AG09309 (cell line): ENCODE measurements around the gene TAGLN.
A peak's percentile ranks its signal among the peaks of the same experiment; 100 is the strongest.

Experiments
- DNase-seq: peaks from one replicate; pipeline ENCODE4 v3.0.0-alpha.2; 2010; ENCODE audit warnings: low read depth
- H3K4me3 ChIP-seq: 2 replicates; pipeline ENCODE4 v1.5.1; 2011; ENCODE audit warnings: mild to moderate bottlenecking, low read depth, low read length, moderate library complexity; ENCODE audit not compliant: control insufficient read depth
- TF ChIP-seq, protein P1 (sequence below): IDR thresholded peaks from 2 replicates; pipeline ENCODE4 v1.5.1; 2011; ENCODE audit warnings: mild to moderate bottlenecking, low read depth, low read length, inconsistent platforms; ENCODE audit not compliant: insufficient read depth, control insufficient read depth; ENCODE audit errors: missing control alignments

The TAGLN gene

DNA sequence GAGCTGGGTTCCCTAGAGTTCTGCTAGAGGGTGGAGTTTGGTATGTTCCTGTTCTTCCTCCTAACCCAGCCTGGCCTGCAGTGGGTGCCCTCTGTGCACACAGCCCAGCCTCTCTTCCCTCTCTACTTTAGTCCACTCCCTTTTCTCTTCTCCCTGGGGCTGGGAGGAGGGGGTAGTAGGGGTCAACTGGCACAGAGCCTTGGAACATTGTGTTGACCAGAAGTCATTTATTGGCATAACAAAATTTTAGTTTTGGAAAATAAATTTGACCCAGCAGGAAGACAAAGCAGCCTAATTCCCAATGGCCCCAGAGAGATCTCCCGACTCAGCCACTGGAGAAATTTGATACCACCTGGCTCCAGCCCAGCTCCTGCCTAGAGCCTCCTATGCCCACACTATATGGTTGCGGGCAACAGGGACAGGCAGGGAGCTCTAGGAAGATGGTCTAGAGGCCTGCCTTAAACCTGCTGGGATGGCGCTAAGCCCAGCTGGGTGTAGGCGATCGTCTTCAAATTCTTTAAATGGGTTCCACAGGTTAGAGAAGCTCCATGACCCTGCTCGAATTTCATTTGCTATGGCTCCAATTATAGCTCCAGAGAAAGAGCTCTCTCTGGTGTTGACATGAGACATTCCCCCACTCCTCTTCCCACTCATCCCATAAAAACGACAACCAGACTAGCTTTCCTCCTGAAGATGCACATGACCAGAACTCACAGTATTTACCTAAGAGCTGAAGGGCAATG is 22.8 kb downstream of the TAGLN start:
- no peak overlapping the region for H3K4me3 ChIP-seq
- no peak for DNase-seq
- TF ChIP-seq, protein P1, sequence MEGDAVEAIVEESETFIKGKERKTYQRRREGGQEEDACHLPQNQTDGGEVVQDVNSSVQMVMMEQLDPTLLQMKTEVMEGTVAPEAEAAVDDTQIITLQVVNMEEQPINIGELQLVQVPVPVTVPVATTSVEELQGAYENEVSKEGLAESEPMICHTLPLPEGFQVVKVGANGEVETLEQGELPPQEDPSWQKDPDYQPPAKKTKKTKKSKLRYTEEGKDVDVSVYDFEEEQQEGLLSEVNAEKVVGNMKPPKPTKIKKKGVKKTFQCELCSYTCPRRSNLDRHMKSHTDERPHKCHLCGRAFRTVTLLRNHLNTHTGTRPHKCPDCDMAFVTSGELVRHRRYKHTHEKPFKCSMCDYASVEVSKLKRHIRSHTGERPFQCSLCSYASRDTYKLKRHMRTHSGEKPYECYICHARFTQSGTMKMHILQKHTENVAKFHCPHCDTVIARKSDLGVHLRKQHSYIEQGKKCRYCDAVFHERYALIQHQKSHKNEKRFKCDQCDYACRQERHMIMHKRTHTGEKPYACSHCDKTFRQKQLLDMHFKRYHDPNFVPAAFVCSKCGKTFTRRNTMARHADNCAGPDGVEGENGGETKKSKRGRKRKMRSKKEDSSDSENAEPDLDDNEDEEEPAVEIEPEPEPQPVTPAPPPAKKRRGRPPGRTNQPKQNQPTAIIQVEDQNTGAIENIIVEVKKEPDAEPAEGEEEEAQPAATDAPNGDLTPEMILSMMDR: peak; percentile 23

DNA sequence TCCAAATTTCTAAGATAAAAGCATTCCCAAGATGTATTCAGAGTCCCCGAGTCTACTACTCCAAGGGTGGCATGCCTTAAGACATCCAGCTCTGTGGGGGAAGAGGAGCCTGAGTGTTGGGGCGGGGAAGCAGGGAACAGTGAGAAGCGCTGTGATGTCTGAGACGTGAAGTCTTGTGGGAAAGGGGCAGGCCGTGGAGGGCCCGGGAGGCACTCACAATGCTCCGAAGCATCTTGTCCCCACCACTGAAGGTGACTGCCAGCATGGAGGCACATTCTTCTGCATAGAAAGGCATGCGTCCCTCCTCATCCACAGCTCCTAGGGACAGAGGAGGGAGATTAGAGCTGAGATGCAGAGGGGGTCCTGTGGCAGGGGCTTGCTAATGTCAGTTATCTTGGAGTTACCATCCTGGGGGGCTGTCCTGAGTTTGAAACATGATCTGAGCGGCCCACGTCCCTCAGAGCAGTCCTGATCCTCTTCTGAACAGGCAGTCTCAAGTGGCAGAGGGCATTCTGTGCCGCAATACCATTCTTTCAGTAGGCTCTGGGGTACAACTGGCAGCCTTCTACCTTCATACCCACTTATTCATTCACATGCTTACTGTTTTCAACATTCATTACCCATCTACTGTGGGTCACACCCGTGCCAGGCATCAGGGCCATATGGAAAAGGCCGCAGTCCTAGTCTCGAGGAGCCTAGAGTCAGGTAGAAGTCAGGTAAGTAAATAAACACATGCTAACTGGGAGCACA is 24.0 kb downstream of the TAGLN start:
- TF ChIP-seq, protein P1: no peak
- DNase-seq: no peak

DNA sequence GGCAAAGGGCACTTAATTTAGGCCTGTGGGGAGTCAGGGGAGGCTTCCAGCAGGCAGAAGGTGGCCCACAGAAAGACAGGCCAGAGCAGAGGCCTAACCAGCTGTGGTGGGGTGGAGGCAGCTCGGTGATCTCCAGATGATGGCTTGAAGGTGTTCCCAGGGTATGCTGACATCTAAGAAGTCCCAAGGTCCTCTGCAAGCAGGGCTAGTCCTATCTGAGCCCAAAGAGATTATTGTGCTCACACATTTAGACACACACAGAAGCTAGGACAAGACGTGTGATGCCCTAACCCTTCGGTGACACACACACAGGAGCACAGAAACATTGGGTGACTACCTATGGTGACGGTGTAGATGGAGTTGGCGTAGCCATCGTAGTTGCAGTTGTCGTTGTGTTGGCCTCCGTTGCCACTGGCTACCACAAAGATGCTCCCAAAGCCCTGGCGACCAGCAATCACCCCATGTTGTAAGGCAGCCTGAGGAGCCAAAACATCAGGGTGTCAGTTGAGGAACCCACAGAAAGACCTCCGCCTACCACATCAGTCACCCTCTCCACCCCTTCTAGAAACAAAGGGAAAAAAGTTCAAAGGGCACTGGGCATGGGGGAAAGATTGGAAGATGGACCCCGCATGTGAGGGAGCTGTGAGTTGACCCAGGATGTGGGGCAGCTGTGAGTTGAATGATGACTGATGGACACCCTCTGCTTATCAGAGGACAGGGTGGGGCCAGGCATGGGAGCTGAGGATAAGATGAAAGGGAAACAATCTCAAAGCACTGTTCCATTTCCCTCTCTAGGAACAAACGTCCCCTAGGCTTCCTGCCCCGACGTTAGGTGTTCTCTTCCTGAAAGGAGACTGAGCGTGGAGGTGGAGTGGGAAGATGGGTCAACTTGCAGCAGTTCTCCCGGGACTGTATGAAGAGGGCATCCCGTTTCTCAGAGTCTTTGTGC is 24.8 kb downstream of the TAGLN start:
- no peak for DNase-seq
- no peak overlapping the region for H3K4me3 ChIP-seq
- TF ChIP-seq, protein P1: no peak

More for the DNA sequence above, 24.0 kb downstream of the TAGLN start:
- no peak overlapping the region for H3K4me3 ChIP-seq

DNA sequence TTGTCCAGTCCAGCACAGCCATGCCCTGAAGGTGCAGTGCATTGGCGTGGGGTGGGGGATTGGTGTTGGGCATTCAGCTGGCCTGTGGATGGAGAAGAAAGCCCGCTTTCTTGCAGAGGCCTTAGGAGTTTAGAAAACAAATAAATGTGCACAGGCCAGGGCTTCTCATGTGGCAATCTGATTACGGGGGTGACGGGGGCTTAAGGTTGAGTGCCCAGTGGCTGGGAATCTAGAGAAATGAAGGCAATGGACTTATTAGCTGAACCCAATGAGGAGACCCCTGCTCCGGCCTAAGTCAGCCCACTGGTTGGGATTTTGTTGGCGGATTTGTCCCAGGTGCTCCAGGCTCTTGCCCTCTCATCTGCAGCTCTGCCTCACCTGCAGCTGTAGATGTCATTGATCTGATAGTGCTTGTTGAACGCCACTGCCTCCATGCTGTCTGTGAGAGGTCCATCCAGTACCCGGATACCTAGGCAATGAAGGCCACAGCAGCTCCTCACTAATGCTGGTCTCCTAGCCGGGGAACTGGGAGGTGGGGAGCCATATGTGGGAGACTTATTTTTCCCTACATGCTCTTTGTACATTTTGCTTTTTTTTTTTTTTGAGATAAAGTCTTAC is 26.5 kb downstream of the TAGLN start:
- TF ChIP-seq, protein P1: no peak
- no peak overlapping the region for H3K4me3 ChIP-seq
- no peak for DNase-seq

DNA sequence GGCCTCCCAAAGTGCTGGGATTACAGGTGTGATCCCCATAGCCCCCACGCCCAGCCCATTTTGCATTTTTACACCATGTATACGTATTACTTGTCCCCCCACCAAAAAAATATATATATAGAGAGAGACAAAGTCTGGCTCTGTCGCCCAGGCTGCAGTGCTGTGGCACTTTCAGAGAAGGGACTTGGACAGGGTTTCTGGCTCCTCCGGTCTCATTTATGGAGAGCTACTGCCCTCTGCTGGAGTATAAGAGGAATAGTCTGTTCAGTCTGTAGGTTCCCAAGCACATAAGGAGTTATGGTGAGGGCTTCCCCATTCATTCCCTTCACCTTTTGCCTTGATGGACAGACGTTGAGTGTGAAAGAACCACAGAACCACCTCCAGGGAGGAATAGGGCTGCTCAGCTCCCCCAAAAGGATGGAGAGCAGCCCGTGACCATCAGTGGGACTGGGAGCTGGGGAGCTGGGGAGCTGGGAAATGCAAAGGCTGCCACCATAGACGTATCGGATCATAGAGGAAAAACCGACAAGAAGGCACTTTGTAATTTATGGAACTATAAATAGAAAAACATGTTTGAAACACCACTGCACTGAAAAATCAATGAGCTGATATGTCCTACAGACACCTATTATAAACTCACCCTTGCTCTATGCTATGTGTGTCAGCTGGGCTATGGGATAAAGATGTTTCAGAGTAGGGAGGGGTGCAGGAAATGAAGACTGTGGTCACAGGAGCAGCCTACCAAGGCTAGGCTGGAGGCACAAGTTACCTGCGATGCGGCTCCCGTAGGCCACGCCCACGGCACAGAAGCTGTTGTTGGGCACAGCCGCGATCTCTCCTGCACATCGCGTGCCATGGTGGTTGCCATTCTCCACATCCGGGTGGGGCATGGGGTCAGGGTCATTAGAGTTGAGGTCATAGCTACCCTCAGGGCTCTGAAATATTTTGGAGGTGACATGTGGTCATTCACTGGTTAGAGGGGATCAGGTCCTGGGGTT is 27.5 kb downstream of the TAGLN start:
- TF ChIP-seq, protein P1: peak; percentile 78
- peak; percentile 46 for DNase-seq
- no peak overlapping the region for H3K4me3 ChIP-seq
